Astrocyte (in vitro differentiated cells and primary cell): Measurements from ENCODE around the gene SRGAP1. TPM values are rescaled to one million over a fixed set of nuclear protein-coding genes. Genes with fewer than 3 reads are reported as not detected.

Experiments
- DNase-seq: peaks from one replicate; pipeline ENCODE4 v3.0.0-alpha.2; 2010; ENCODE audit warnings: low read depth
- FAIRE-seq: peaks from 2 replicates; lab custom pipeline; 2011; peaks lifted over from hg19 to GRCh38; lab: Jason Lieb, UNC
- H2AFZ ChIP-seq: 2 replicates; pipeline ENCODE4 v1.6.0; 2012; ENCODE audit warnings: low read depth, low read length, inconsistent platforms
- H3K27ac ChIP-seq: 2 replicates; pipeline ENCODE4 v1.5.1; 2011; ENCODE audit warnings: low read depth, low read length, inconsistent platforms
- H3K27me3 ChIP-seq: 2 replicates; pipeline ENCODE4 v1.6.0; 2011; ENCODE audit warnings: low read length, inconsistent platforms; ENCODE audit not compliant: insufficient read depth
- H3K36me3 ChIP-seq: 2 replicates; pipeline ENCODE4 v1.5.1; 2011; ENCODE audit warnings: low read length, inconsistent platforms; ENCODE audit not compliant: insufficient read depth
- H3K4me1 ChIP-seq: 2 replicates; pipeline ENCODE4 v1.5.1; 2011; ENCODE audit warnings: low read length, inconsistent platforms; ENCODE audit not compliant: insufficient read depth
- H3K4me2 ChIP-seq: 2 replicates; pipeline ENCODE4 v1.6.0; 2012; ENCODE audit warnings: low read length, inconsistent platforms
- H3K4me3 ChIP-seq: 2 replicates; pipeline ENCODE4 v1.5.1; 2011; ENCODE audit warnings: low read depth, mild to moderate bottlenecking, low read length, inconsistent platforms; ENCODE audit not compliant: insufficient read depth
- H3K79me2 ChIP-seq: 2 replicates; pipeline ENCODE4 v1.6.0; 2012; ENCODE audit warnings: mild to moderate bottlenecking, low read length, inconsistent platforms; ENCODE audit not compliant: insufficient read depth
- H3K9ac ChIP-seq: 2 replicates; pipeline ENCODE4 v1.6.0; 2012; ENCODE audit warnings: mild to moderate bottlenecking, low read length, inconsistent platforms
- H3K9me3 ChIP-seq: 2 replicates; pipeline ENCODE4 v1.5.1; 2012; ENCODE audit warnings: low read depth, mild to moderate bottlenecking, low read length, inconsistent platforms; ENCODE audit not compliant: insufficient read depth
- H4K20me1 ChIP-seq: 2 replicates; pipeline ENCODE4 v1.6.0; 2012; ENCODE audit warnings: low read length, inconsistent platforms; ENCODE audit not compliant: insufficient read depth
- H3K27ac Mint-ChIP-seq: one replicate; pipeline ENCODE4 v1.8.0; 2021; ENCODE audit warnings: mild to moderate bottlenecking, mixed read lengths; ENCODE audit not compliant: unreplicated experiment
- H3K27me3 Mint-ChIP-seq: one replicate; pipeline ENCODE4 v1.8.0; 2021; ENCODE audit warnings: low read depth, mixed read lengths; ENCODE audit not compliant: unreplicated experiment
- H3K36me3 Mint-ChIP-seq: one replicate; pipeline ENCODE4 v1.8.0; 2021; ENCODE audit warnings: low read depth, mixed read lengths; ENCODE audit not compliant: unreplicated experiment
- H3K4me1 Mint-ChIP-seq: one replicate; pipeline ENCODE4 v1.8.0; 2021; ENCODE audit warnings: low read depth, mixed read lengths; ENCODE audit not compliant: unreplicated experiment
- H3K4me3 Mint-ChIP-seq: one replicate; pipeline ENCODE4 v1.8.0; 2021; ENCODE audit warnings: mild to moderate bottlenecking, moderate library complexity, mixed read lengths; ENCODE audit not compliant: unreplicated experiment
- H3K9me3 Mint-ChIP-seq: one replicate; pipeline ENCODE4 v1.8.0; 2021; ENCODE audit warnings: mild to moderate bottlenecking, mixed read lengths; ENCODE audit not compliant: unreplicated experiment
- CTCF ChIP-seq: IDR thresholded peaks from 2 replicates; pipeline ENCODE4 v1.5.1; 2011; ENCODE audit warnings: low read depth, mild to moderate bottlenecking, inconsistent platforms, low read length, moderate library complexity; ENCODE audit not compliant: insufficient read depth
- EZH2 ChIP-seq: IDR thresholded peaks from 2 replicates; pipeline ENCODE4 v1.6.1; 2012; ENCODE audit warnings: mild to moderate bottlenecking, low read length, inconsistent platforms; ENCODE audit not compliant: insufficient read depth
- total RNA-seq: library from RNA; stranded (reverse); gene quantifications from 2 replicates; pipeline ENCODE4 v1.2.1, GENCODE V29; 2021

SRGAP1 gene
- total RNA-seq, 1 donor from 2014 or later, result 15.2 TPM

- FAIRE-seq (no peak), DNase-seq (no peak)
- H3K9ac ChIP-seq, result no peak overlapping the region
- peaks cover 56% of the 10 kb centered on the region for H4K20me1 ChIP-seq
- H3K27me3 Mint-ChIP-seq, result no peaks in the 10 kb centered on the region
- H3K27ac ChIP-seq, result no peak overlapping the region
- H3K4me1 Mint-ChIP-seq, result peaks cover 25% of the 10 kb centered on the region
- H3K4me3 Mint-ChIP-seq, result no peak overlapping the region
- H3K36me3 Mint-ChIP-seq, result no peaks in the 10 kb centered on the region
- no peak for TF ChIP-seq EZH2
- TF ChIP-seq CTCF, result no peak
- H3K27me3 ChIP-seq, result no peaks in the 10 kb centered on the region
- H3K4me3 ChIP-seq, result no peak overlapping the region
- no peaks in the 10 kb centered on the region for H3K4me1 ChIP-seq
- no peak overlapping the region for H3K4me2 ChIP-seq
- H3K9me3 Mint-ChIP-seq, result no peaks in the 10 kb centered on the region
- H3K36me3 ChIP-seq, result no peaks in the 10 kb centered on the region
- no peak overlapping the region for H2AFZ ChIP-seq
- H3K27ac Mint-ChIP-seq, result no peak overlapping the region
- no peaks in the 10 kb centered on the region for H3K9me3 ChIP-seq
- H3K79me2 ChIP-seq, result peaks cover 98% of the 10 kb centered on the region
Observed at GRCh38 chr12:63849641-63850040, 5.1 kb downstream of the SRGAP1 start.

- no peak for FAIRE-seq
- H3K4me3 Mint-ChIP-seq, result no peak overlapping the region
Observed at GRCh38 chr12:63853978-63854377, 9.5 kb downstream of the SRGAP1 start.

More at GRCh38 chr12:63853978-63854377, 9.5 kb downstream of the SRGAP1 start:
- no peak overlapping the region for H3K27ac ChIP-seq
- H3K9ac ChIP-seq, result no peak overlapping the region
- no peak overlapping the region for H3K4me3 ChIP-seq
- no peaks in the 10 kb centered on the region for H3K27me3 ChIP-seq
- Mint-ChIP-seq H3K36me3 (no peaks in the 10 kb centered on the region), H3K27me3 (no peaks in the 10 kb centered on the region), H3K27ac (no peak overlapping the region), H3K9me3 (no peaks in the 10 kb centered on the region), H3K4me1 (peaks cover 20% of the 10 kb centered on the region)
- H3K9me3 ChIP-seq, result no peaks in the 10 kb centered on the region
- H3K4me2 ChIP-seq, result no peak overlapping the region
- H4K20me1 ChIP-seq, result peaks cover 44% of the 10 kb centered on the region
- no peak overlapping the region for H2AFZ ChIP-seq
- DNase-seq, result no peak
- peaks cover 97% of the 10 kb centered on the region for H3K79me2 ChIP-seq
- no peaks in the 10 kb centered on the region for H3K36me3 ChIP-seq
- TF ChIP-seq EZH2 (no peak), CTCF (no peak)
- no peaks in the 10 kb centered on the region for H3K4me1 ChIP-seq
